Liver (tissue), 9 donors: ENCODE data around the gene MAN1C1. TPM values are rescaled to one million over a fixed set of nuclear protein-coding genes. Genes with fewer than 3 reads are reported as not detected.

Experiments used
- DNase-seq: peaks from one replicate; pipeline ENCODE4 v3.0.0-alpha.2; 2017; ENCODE audit warnings: low spot score
- H3K27ac ChIP-seq, 2 donors: one replicate each; pipeline ENCODE4 v1.7.0; 2013; ENCODE audit warnings: inconsistent platforms in 2 of 2, low read length in 2 of 2, control low read depth in 1 of 2, low read depth in 1 of 2, mild to moderate bottlenecking in 1 of 2
- H3K27me3 ChIP-seq, 4 donors: one replicate each; pipeline versions ENCODE4 v1.6.1 to v1.7.0; 2013; ENCODE audit warnings: low read length in 3 of 4, inconsistent platforms in 1 of 4, mild to moderate bottlenecking in 1 of 4, moderate library complexity in 1 of 4; ENCODE audit not compliant: control insufficient read depth in 4 of 4, insufficient read depth in 4 of 4
- H3K36me3 ChIP-seq, 4 donors: one replicate each; pipeline versions ENCODE4 v1.6.1 to v1.7.0; 2013; ENCODE audit warnings: low read length in 3 of 4, mild to moderate bottlenecking in 3 of 4, low read depth in 1 of 4, moderate library complexity in 1 of 4; ENCODE audit not compliant: control insufficient read depth in 4 of 4, insufficient read depth in 3 of 4
- H3K4me1 ChIP-seq, 4 donors: one replicate each; pipeline versions ENCODE4 v1.6.1 to v1.7.0; 2013; ENCODE audit warnings: low read length in 3 of 4, mild to moderate bottlenecking in 3 of 4, moderate library complexity in 1 of 4; ENCODE audit not compliant: control insufficient read depth in 4 of 4, insufficient read depth in 4 of 4
- H3K4me3 ChIP-seq, 3 donors: one replicate each; pipeline versions ENCODE4 v1.6.1 to v1.7.0; 2013; ENCODE audit warnings: low read length in 3 of 3, control low read depth in 1 of 3, low read depth in 1 of 3, mild to moderate bottlenecking in 1 of 3
- H3K9ac ChIP-seq, 2 donors: one replicate each; pipeline ENCODE4 v1.7.0; 2013; ENCODE audit warnings: low read length in 2 of 2, mild to moderate bottlenecking in 2 of 2, moderate library complexity in 2 of 2, control low read depth in 1 of 2, low read depth in 1 of 2
- H3K9me3 ChIP-seq, 4 donors: one replicate each; pipeline versions ENCODE4 v1.6.1 to v1.7.0; 2013; ENCODE audit warnings: low read length in 3 of 4; ENCODE audit not compliant: control insufficient read depth in 4 of 4
- EGR1 ChIP-seq, 2 donors: IDR thresholded peaks; 2 replicates each; pipeline ENCODE4 v1.6.1; 2016 to 2018; ENCODE audit warnings: antibody characterized with exemption in 2 of 2, low read depth in 2 of 2
- FOXA1 ChIP-seq: IDR thresholded peaks from 2 replicates; pipeline ENCODE4 v1.6.1; 2016; ENCODE audit warnings: antibody characterized with exemption
- FOXA2 ChIP-seq: IDR thresholded peaks from 2 replicates; pipeline ENCODE4 v1.6.1; 2016; ENCODE audit warnings: antibody characterized with exemption
- GABPA ChIP-seq, 2 donors: IDR thresholded peaks in 1 of 2; conservative IDR thresholded peaks in 1 of 2; 2 replicates each; pipeline ENCODE4 v1.6.1; 2016; ENCODE audit warnings: antibody characterized with exemption in 2 of 2, mild to moderate bottlenecking in 1 of 2, moderate library complexity in 1 of 2
- HNF4A ChIP-seq, 2 donors: conservative IDR thresholded peaks; 2 replicates each; pipeline ENCODE4 v1.6.1; 2016; ENCODE audit warnings: antibody characterized with exemption in 2 of 2, mild to moderate bottlenecking in 2 of 2
- HNF4G ChIP-seq: IDR thresholded peaks from 2 replicates; pipeline ENCODE4 v1.6.1; 2016; ENCODE audit warnings: antibody characterized with exemption
- JUND ChIP-seq, 2 donors: IDR thresholded peaks; 2 replicates each; pipeline ENCODE4 v1.6.1; 2016; ENCODE audit warnings: antibody characterized with exemption in 2 of 2
- NR2F2 ChIP-seq: IDR thresholded peaks from 2 replicates; pipeline ENCODE4 v1.6.1; 2016; ENCODE audit warnings: antibody characterized with exemption
- RAD21 ChIP-seq, 2 donors: IDR thresholded peaks; 2 replicates each; pipeline ENCODE4 v1.6.1; 2016; ENCODE audit warnings: antibody characterized with exemption in 2 of 2, mild to moderate bottlenecking in 2 of 2
- RXRA ChIP-seq, 2 donors: IDR thresholded peaks; 2 replicates each; pipeline ENCODE4 v1.6.1; 2017 to 2018; ENCODE audit warnings: antibody characterized with exemption in 2 of 2, mild to moderate bottlenecking in 1 of 2
- SP1 ChIP-seq: IDR thresholded peaks from 2 replicates; pipeline ENCODE4 v1.6.1; 2018; ENCODE audit warnings: antibody characterized with exemption, mild to moderate bottlenecking
- TAF1 ChIP-seq: conservative IDR thresholded peaks from 2 replicates; pipeline ENCODE4 v1.6.1; 2016; ENCODE audit warnings: antibody characterized with exemption, mild to moderate bottlenecking
- YY1 ChIP-seq: IDR thresholded peaks from 2 replicates; pipeline ENCODE4 v1.6.1; 2016; ENCODE audit warnings: antibody characterized with exemption, mild to moderate bottlenecking
- WGBS: extraction: QIAGEN DNeasy Blood & Tissue Kit; methylation state at CpG from one replicate; pipeline ENCODE4 v1.1.7; 2013; 5-methylcytosine and 5-hydroxymethylcytosine counted together
- polyA plus RNA-seq, 2 donors: library from polyadenylated mRNA; stranded (reverse) in 1 of 2; unstranded in 1 of 2; fragments of 200-250 nt in 1 of 2; fragments of >200 nt in 1 of 2; fragmentation: Nextera tagmentation in 1 of 2; extraction: Ambion mirVana in 1 of 2; gene quantifications; one replicate each; pipeline versions ENCODE4 v1.2.1 to v1.2.3, GENCODE V29; 2013 to 2015
- total RNA-seq, 2 donors: library from RNA; depleted of rRNA; stranded (reverse); fragments of >200 nt; gene quantifications; one replicate each; pipeline ENCODE4 v1.2.3, GENCODE V29; 2014
- TF ChIP-seq, protein P1 (sequence below): IDR thresholded peaks from 2 replicates; pipeline ENCODE4 v1.6.1; 2016; ENCODE audit warnings: antibody characterized with exemption
- TF ChIP-seq, protein P2 (sequence below): IDR thresholded peaks from 2 replicates; pipeline ENCODE4 v1.6.1; 2016; ENCODE audit warnings: antibody characterized with exemption
- TF ChIP-seq, protein P3 (sequence below): IDR thresholded peaks from 2 replicates; pipeline ENCODE4 v1.6.1; 2016; ENCODE audit warnings: antibody characterized with exemption, mild to moderate bottlenecking
- TF ChIP-seq, protein P4 (sequence below): IDR thresholded peaks from 2 replicates; pipeline ENCODE4 v1.6.1; 2016; ENCODE audit warnings: antibody characterized with exemption
- TF ChIP-seq, protein P5 (sequence below): fragments of 150-350 bp; IDR thresholded peaks from 2 replicates; pipeline ENCODE4 v1.5.1; 2017; ENCODE audit warnings: improper control_type of control experiment, low read depth, low read length; ENCODE audit not compliant: missing input control
- donor health status: healthy.
- donor health status: healthy.
- donor health status: healthy.
- donor health status: healthy.
- donor health status: healthy.

MAN1C1 gene
- total and polyA plus RNA-seq, 4 donors: 6.3 to 16.0 (median 8.1) TPM

DNA sequence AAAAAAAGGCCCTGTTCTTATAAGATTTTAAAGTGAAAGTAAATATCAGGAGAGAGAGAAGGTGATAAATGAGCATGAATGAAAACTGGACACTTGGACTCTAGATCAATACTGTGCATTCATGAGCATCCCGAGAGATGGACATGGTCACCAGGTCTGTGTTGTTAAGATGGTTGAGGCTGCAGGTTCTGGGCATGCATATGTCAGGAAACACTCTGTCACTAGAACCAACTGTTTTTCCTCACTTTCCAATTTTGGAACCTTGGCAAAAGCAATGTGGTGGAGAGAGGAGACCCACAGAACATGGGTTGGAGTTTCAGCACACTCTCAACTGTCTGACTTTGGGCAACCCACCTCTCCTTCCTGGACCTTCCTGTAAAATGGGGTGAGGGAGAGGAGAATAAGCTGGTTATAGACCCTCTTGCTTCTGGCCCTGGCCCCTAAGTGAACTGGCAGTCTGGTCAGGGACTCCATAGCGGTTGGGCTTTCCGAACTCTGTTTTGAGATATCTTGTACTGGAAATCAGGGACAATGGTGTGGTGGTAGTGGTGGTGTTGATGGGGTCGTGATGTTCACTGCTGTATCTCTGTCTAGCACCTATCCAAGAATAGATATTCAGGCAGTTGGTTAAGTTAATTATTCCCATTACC is 4.2 kb downstream of the MAN1C1 start:
- no peak overlapping the region for H3K4me3 ChIP-seq
- TF ChIP-seq FOXA1 (no peak), FOXA2 (no peak), RXRA (IDR thresholded peaks at IDR 0.05) (no peak), NR2F2 (no peak), EGR1 (IDR thresholded peaks at IDR 0.05; ENCODE audit: low read depth in 2 of 2) (no peak), TAF1 (no peak), JUND (IDR thresholded peaks at IDR 0.05) (no peak), HNF4G (no peak), HNF4A (conservative IDR thresholded peaks at IDR 0.05) (no peak), YY1 (no peak)
- TF ChIP-seq, protein P1, sequence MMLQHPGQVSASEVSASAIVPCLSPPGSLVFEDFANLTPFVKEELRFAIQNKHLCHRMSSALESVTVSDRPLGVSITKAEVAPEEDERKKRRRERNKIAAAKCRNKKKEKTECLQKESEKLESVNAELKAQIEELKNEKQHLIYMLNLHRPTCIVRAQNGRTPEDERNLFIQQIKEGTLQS: no peak
- TF ChIP-seq, protein P2, sequence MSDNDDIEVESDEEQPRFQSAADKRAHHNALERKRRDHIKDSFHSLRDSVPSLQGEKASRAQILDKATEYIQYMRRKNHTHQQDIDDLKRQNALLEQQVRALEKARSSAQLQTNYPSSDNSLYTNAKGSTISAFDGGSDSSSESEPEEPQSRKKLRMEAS: no peak
- TF ChIP-seq, protein P3, sequence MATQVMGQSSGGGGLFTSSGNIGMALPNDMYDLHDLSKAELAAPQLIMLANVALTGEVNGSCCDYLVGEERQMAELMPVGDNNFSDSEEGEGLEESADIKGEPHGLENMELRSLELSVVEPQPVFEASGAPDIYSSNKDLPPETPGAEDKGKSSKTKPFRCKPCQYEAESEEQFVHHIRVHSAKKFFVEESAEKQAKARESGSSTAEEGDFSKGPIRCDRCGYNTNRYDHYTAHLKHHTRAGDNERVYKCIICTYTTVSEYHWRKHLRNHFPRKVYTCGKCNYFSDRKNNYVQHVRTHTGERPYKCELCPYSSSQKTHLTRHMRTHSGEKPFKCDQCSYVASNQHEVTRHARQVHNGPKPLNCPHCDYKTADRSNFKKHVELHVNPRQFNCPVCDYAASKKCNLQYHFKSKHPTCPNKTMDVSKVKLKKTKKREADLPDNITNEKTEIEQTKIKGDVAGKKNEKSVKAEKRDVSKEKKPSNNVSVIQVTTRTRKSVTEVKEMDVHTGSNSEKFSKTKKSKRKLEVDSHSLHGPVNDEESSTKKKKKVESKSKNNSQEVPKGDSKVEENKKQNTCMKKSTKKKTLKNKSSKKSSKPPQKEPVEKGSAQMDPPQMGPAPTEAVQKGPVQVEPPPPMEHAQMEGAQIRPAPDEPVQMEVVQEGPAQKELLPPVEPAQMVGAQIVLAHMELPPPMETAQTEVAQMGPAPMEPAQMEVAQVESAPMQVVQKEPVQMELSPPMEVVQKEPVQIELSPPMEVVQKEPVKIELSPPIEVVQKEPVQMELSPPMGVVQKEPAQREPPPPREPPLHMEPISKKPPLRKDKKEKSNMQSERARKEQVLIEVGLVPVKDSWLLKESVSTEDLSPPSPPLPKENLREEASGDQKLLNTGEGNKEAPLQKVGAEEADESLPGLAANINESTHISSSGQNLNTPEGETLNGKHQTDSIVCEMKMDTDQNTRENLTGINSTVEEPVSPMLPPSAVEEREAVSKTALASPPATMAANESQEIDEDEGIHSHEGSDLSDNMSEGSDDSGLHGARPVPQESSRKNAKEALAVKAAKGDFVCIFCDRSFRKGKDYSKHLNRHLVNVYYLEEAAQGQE: no peak
- TF ChIP-seq, protein P4, sequence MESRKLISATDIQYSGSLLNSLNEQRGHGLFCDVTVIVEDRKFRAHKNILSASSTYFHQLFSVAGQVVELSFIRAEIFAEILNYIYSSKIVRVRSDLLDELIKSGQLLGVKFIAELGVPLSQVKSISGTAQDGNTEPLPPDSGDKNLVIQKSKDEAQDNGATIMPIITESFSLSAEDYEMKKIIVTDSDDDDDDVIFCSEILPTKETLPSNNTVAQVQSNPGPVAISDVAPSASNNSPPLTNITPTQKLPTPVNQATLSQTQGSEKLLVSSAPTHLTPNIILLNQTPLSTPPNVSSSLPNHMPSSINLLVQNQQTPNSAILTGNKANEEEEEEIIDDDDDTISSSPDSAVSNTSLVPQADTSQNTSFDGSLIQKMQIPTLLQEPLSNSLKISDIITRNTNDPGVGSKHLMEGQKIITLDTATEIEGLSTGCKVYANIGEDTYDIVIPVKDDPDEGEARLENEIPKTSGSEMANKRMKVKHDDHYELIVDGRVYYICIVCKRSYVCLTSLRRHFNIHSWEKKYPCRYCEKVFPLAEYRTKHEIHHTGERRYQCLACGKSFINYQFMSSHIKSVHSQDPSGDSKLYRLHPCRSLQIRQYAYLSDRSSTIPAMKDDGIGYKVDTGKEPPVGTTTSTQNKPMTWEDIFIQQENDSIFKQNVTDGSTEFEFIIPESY: no peak
- TF ChIP-seq, protein P5, sequence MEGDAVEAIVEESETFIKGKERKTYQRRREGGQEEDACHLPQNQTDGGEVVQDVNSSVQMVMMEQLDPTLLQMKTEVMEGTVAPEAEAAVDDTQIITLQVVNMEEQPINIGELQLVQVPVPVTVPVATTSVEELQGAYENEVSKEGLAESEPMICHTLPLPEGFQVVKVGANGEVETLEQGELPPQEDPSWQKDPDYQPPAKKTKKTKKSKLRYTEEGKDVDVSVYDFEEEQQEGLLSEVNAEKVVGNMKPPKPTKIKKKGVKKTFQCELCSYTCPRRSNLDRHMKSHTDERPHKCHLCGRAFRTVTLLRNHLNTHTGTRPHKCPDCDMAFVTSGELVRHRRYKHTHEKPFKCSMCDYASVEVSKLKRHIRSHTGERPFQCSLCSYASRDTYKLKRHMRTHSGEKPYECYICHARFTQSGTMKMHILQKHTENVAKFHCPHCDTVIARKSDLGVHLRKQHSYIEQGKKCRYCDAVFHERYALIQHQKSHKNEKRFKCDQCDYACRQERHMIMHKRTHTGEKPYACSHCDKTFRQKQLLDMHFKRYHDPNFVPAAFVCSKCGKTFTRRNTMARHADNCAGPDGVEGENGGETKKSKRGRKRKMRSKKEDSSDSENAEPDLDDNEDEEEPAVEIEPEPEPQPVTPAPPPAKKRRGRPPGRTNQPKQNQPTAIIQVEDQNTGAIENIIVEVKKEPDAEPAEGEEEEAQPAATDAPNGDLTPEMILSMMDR: no peak
- H3K36me3 ChIP-seq: no peaks in the 10 kb centered on the region
- no peaks in the 10 kb centered on the region for H3K27me3 ChIP-seq
- no peaks in the 10 kb centered on the region for H3K9me3 ChIP-seq
- no peak overlapping the region for H3K27ac ChIP-seq
- WGBS: 78% methylated on average over 4 of the region's 4 CpGs
- no peak overlapping the region for H3K9ac ChIP-seq
- no peak for DNase-seq
- peaks cover 7 to 26% (median 18%) of the 10 kb centered on the region in 4 donors for H3K4me1 ChIP-seq

DNA sequence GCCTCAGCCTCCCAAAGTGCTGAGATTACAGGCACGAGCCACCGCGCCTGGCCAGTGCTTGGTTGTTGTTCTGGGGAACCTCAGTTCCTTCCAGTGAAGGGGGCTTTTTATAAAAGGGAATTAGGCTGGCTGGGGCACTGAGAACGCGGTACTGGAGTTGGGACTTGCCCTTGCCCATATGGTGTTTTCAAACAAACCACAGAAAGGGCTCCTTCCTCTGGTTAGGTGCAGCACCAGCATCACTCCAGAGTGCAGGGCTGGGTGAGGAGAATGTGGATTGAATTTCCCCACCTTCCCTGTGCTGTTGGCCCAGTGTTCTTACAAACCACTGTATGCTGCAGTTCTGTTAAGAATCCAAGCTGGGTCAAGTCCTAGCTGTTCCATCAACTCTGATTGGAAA is 5.3 kb downstream of the MAN1C1 start:
- Histone ChIP-seq H3K4me1 (peaks cover 7 to 21% (median 14%) of the 10 kb centered on the region in 4 donors), H3K9me3 (no peaks in the 10 kb centered on the region), H3K9ac (no peak overlapping the region), H3K27me3 (no peaks in the 10 kb centered on the region), H3K4me3 (no peak overlapping the region), H3K36me3 (no peaks in the 10 kb centered on the region), H3K27ac (no peak overlapping the region)
- WGBS: 91% methylated on average over 5 of the region's 5 CpGs
- DNase-seq: no peak
- TF ChIP-seq, protein P5: no peak
- TF ChIP-seq FOXA2 (no peak), SP1 (no peak), EGR1 (IDR thresholded peaks at IDR 0.05; ENCODE audit: low read depth in 2 of 2) (no peak), HNF4G (no peak), RXRA (IDR thresholded peaks at IDR 0.05) (no peak), RAD21 (IDR thresholded peaks at IDR 0.05) (no peak), GABPA (IDR thresholded peaks at IDR 0.05 in 1 of 2, conservative IDR thresholded peaks at IDR 0.05 in 1 of 2) (no peak), HNF4A (conservative IDR thresholded peaks at IDR 0.05) (no peak), NR2F2 (no peak), JUND (IDR thresholded peaks at IDR 0.05) (no peak), YY1 (no peak), TAF1 (no peak)
- TF ChIP-seq, protein P1: no peak
- TF ChIP-seq, protein P2: no peak
